GM18909 (cell line): ENCODE data around the gene PPM1H.

Source experiments
- ATAC-seq: cut with Tn5 transposase; IDR thresholded peaks from one replicate; pipeline ENCODE4 v1.9.1; 2021; ENCODE audit warnings: mild to moderate bottlenecking; ENCODE audit not compliant: unreplicated experiment, poor library complexity

PPM1H gene

DNA sequence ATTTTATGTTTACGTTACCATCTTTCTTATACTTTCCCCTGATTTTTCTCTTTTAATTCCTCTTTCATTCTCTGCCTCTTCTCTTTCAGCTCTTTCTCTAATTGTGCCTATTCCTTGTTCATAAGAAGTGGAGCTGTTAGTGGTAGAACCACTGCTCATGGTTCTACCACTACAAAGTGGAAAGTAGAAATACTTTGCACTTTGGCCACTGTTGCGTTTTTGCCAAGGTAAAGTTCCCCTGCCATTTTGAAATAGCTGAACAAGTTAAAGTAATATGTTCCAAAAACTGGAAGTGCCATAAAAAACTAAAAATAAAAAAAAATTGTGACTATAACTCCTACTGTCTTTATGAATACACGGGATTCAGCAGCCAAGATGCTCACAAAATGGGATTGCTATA lies 337.7 kb downstream of the PPM1H start:
- no peak for ATAC-seq
